ENCODE data around the gene CYP4F12.

CYP4F12 gene

GRCh38 chr19:15680478-15681322 is 7.8 kb downstream of the CYP4F12 start:
- DNase-seq (ENCODE audit: insufficient read length, low spot score) (no peak), FAIRE-seq (no peak)
- TF ChIP-seq CTCF (IDR thresholded peaks at IDR 0.05; ENCODE audit: insufficient read depth, missing control alignments), result no peak

GRCh38 chr19:15683411-15683810 is 10.5 kb downstream of the CYP4F12 start:
- FAIRE-seq (no peak), DNase-seq (ENCODE audit: insufficient read length, low spot score) (no peak)
- TF ChIP-seq CTCF (IDR thresholded peaks at IDR 0.05; ENCODE audit: insufficient read depth, missing control alignments), result no peak

GRCh38 chr19:15684828-15685227 is 11.9 kb downstream of the CYP4F12 start:
- no peak for TF ChIP-seq CTCF (IDR thresholded peaks at IDR 0.05; ENCODE audit: insufficient read depth, missing control alignments)
- DNase-seq (ENCODE audit: insufficient read length, low spot score) (no peak), FAIRE-seq (no peak)

GRCh38 chr19:15696654-15697194 is 23.8 kb downstream of the CYP4F12 start:
- TF ChIP-seq CTCF (IDR thresholded peaks at IDR 0.05; ENCODE audit: insufficient read depth, missing control alignments), result no peak
- no peak for FAIRE-seq

GRCh38 chr19:15701757-15702533 is 29.1 kb downstream of the CYP4F12 start:
- no peak for TF ChIP-seq CTCF (IDR thresholded peaks at IDR 0.05; ENCODE audit: insufficient read depth, missing control alignments)
- FAIRE-seq, result no peak
- DNase-seq (ENCODE audit: insufficient read length, low spot score), result no peak

More at GRCh38 chr19:15696654-15697194, 23.8 kb downstream of the CYP4F12 start:
- DNase-seq (ENCODE audit: insufficient read length, low spot score), result no peak

GRCh38 chr19:15702534-15702930 is 29.6 kb downstream of the CYP4F12 start:
- TF ChIP-seq CTCF (IDR thresholded peaks at IDR 0.05; ENCODE audit: insufficient read depth, missing control alignments), result peak; percentile 1
- FAIRE-seq, result no peak
- DNase-seq (ENCODE audit: insufficient read length, low spot score), result no peak

Data from D721Med (cell line).